HepG2 (cell line): Measurements from ENCODE around the gene HOXB6. TPM values are rescaled to one million over a fixed set of nuclear protein-coding genes. Genes with fewer than 3 reads are reported as not detected.
A peak's percentile ranks its signal among the peaks of the same experiment; 100 is the strongest.

ENCODE experiments used
- ATAC-seq: fragments of 200-7000 bp; cut with Tn5 transposase; 3 replicates; pipeline ENCODE4 v1.9.1; 2020; ENCODE audit warnings: mild to moderate bottlenecking, moderate library complexity
- BruUV-seq: library from RNA; stranded (reverse); fragments of 400-500 nt; replicated peaks from 2 replicates; lab custom pipeline; 2021; lab: Mats Ljungman, UMichigan
- CTCF ChIA-PET: fragments of 300-600 bp; formaldehyde crosslinking; extraction: SDS; loops from one replicate; lab custom pipeline; 2021; ENCODE audit warnings: low total read pairs, inconsistent platforms, low intra/inter-chr PET ratio; lab: Yijun Ruan, JAX
- POLR2A ChIA-PET: fragments of 350-600 bp; sonication (Branson Sonifier 250); formaldehyde crosslinking; loops from one replicate; lab custom pipeline; 2020; ENCODE audit warnings: antibody characterized with exemption, inconsistent platforms; lab: Yijun Ruan, JAX
- DNase-seq: peaks from one replicate; pipeline ENCODE4 v3.0.0-alpha.2; 2015; ENCODE audit warnings: low spot score
- FAIRE-seq: peaks from 3 replicates; lab custom pipeline; 2011; peaks lifted over from hg19 to GRCh38; lab: Jason Lieb, UNC
- H2AFZ ChIP-seq: one replicate; pipeline ENCODE4 v1.6.1; 2011; ENCODE audit warnings: low read length, inconsistent platforms
- H3K27ac ChIP-seq: fragments of 300-600 bp; 3 replicates; pipeline ENCODE4 v1.8.0; 2011; ENCODE audit warnings: mixed run types, mild to moderate bottlenecking, mixed read lengths, low read length, inconsistent platforms; ENCODE audit not compliant: insufficient read depth; ENCODE audit errors: extremely low read length
- H3K27me3 ChIP-seq, 2 experiments: fragments of 200-600 bp in 1 of 2; 2 replicates in 1 of 2; 3 replicates in 1 of 2; pipeline versions ENCODE4 v1.6.0 to v1.8.0; 2011; ENCODE audit warnings: low read length in 2 of 2, mild to moderate bottlenecking in 2 of 2, moderate library complexity in 2 of 2, inconsistent platforms in 1 of 2; ENCODE audit not compliant: insufficient read depth in 2 of 2, control insufficient read depth in 1 of 2
- H3K36me3 ChIP-seq, 2 experiments: fragments of 200-600 bp in 1 of 2; replicated peaks in 1 of 2; 2 replicates in 1 of 2; 3 replicates in 1 of 2; pipeline versions ENCODE4 v1.5.1 to v1.8.0; 2011; ENCODE audit warnings: low read length in 2 of 2, inconsistent platforms in 1 of 2; ENCODE audit not compliant: insufficient read depth in 2 of 2, control insufficient read depth in 1 of 2
- H3K4me1 ChIP-seq: 2 replicates; pipeline ENCODE4 v1.5.1; 2012; ENCODE audit warnings: low read length, inconsistent platforms; ENCODE audit not compliant: insufficient read depth
- H3K4me2 ChIP-seq: 2 replicates; pipeline ENCODE4 v1.6.0; 2011; ENCODE audit warnings: low read depth, low read length, inconsistent platforms
- H3K4me3 ChIP-seq, 3 experiments: fragments of 200-600 bp in 1 of 3; sonication (generic), shearing (Covaris generic) in 1 of 3; replicated peaks in 1 of 3; 2 replicates each; pipeline ENCODE4 v1.5.1; 2011 to 2016; ENCODE audit warnings: low read length in 3 of 3, inconsistent platforms in 2 of 3, low read depth in 2 of 3, mild to moderate bottlenecking in 2 of 3, control low read depth in 1 of 3, mixed read lengths in 1 of 3; ENCODE audit not compliant: insufficient read depth in 1 of 3
- H3K79me2 ChIP-seq: one replicate; pipeline ENCODE4 v1.6.1; 2011; ENCODE audit warnings: low read length, inconsistent platforms; ENCODE audit not compliant: insufficient read depth
- H3K9ac ChIP-seq: 2 replicates; pipeline ENCODE4 v1.6.0; 2011; ENCODE audit warnings: mild to moderate bottlenecking, low read depth, low read length, inconsistent platforms; ENCODE audit not compliant: insufficient read depth
- H3K9me3 ChIP-seq: 2 replicates; pipeline ENCODE4 v1.5.1; 2012; ENCODE audit warnings: mild to moderate bottlenecking, low read length
- H4K20me1 ChIP-seq: 2 replicates; pipeline ENCODE4 v1.6.0; 2011; ENCODE audit warnings: inconsistent platforms, mild to moderate bottlenecking, low read length, moderate library complexity; ENCODE audit not compliant: insufficient read depth
- CBX2 ChIP-seq, 2 experiments: fragments of 200-600 bp in 1 of 2; sonication (generic); formaldehyde crosslinking in 1 of 2; IDR thresholded peaks; 2 replicates each; pipeline versions ENCODE4 v1.7.0 to v1.8.1; 2018 to 2022; ENCODE audit warnings: low read depth in 2 of 2, low read length in 1 of 2, mild to moderate bottlenecking in 1 of 2, missing genetic modification reagents in 1 of 2
- ERF ChIP-seq: IDR thresholded peaks from 2 replicates; pipeline ENCODE4 v1.6.1; 2018; ENCODE audit warnings: missing biosample characterization, missing genetic modification reagents
- EZH2 ChIP-seq: conservative IDR thresholded peaks from 2 replicates; pipeline ENCODE4 v1.6.1; 2012; ENCODE audit warnings: mild to moderate bottlenecking, low read depth, low read length, moderate library complexity
- HNRNPUL1 ChIP-seq: fragments of 200-400 bp; formaldehyde crosslinking; IDR thresholded peaks from 2 replicates; pipeline ENCODE4 v1.6.1; 2017; ENCODE audit warnings: low read depth, mild to moderate bottlenecking, low read length, moderate library complexity
- KDM6A ChIP-seq: IDR thresholded peaks from 2 replicates; pipeline ENCODE4 v1.6.1; 2016; ENCODE audit warnings: low read depth
- SMC3 ChIP-seq: IDR thresholded peaks from 2 replicates; pipeline ENCODE4 v1.6.1; 2011; ENCODE audit warnings: low read length, improper control_type of control experiment
- ZFP1 ChIP-seq: IDR thresholded peaks from 2 replicates; pipeline ENCODE4 v1.6.1; 2016
- ZNF552 ChIP-seq: sonication (generic); formaldehyde crosslinking; IDR thresholded peaks from 2 replicates; pipeline ENCODE4 v1.9.0; 2022; ENCODE audit warnings: missing genetic modification reagents, mild to moderate bottlenecking, borderline replicate concordance
- WGBS: methylation state at CpG from one replicate; pipeline ENCODE4 v1.1.6; 2017; ENCODE audit warnings: low lambda C conversion rate; 5-methylcytosine and 5-hydroxymethylcytosine counted together
- in situ Hi-C: cut with HindIII; loops from 2 replicates; pipeline ENCODE4 v1.10.0; 2017; ENCODE audit warnings: low pct_unique_long_range_greater_than_20kb; ENCODE audit not compliant: extremely low pct_ligation_motif_present
- intact Hi-C: fragments of 100-400 bp; cut with micrococcal nuclease; formaldehyde crosslinking; loops from one replicate; pipeline ENCODE4 v1.10.0; 2022; ENCODE audit not compliant: unreplicated experiment
- polyA plus RNA-seq, 8 experiments: library from polyadenylated mRNA; depleted of rRNA in 3 of 8; stranded (reverse) in 7 of 8; unstranded in 1 of 8; fragments of >200 nt; fragmentation: Illumina TruSeq in 4 of 8; extraction: Trizol in 4 of 8; gene quantifications; 2 replicates each; pipeline versions ENCODE4 v1.2.1 to v1.2.3, GENCODE V29; 2011 to 2016; ENCODE audit warnings: low read depth in 4 of 8, missing spikeins in 1 of 8, mixed read lengths in 1 of 8; ENCODE audit not compliant: insufficient read depth in 1 of 8
- total RNA-seq, 5 experiments: library from RNA; depleted of rRNA; stranded (reverse); fragments of >200 nt; fragmentation: Illumina TruSeq; extraction: Trizol; gene quantifications; 2 replicates each; pipeline ENCODE4 v1.2.3, GENCODE V29; 2016; ENCODE audit warnings: low read depth in 1 of 5

The HOXB6 gene
- total and polyA plus RNA-seq, 2 of the 13 experiments (the other 11 are each of a cell fraction or from before 2014, with no cell fraction given): not detected

- ChIA-PET CTCF (no interaction called here), POLR2A (no interaction called here)
- H3K9me3 ChIP-seq: no peaks in the 10 kb centered on the region
- BruUV-seq: no TSS peak
- no peak overlapping the region for H3K4me2 ChIP-seq
- FAIRE-seq (no peak), ATAC-seq (no peak), DNase-seq (no peak)
- H4K20me1 ChIP-seq: 0 out of 2 replicates have a peak, but pooled peaks cover 4% of the 10 kb centered on the region
- no peak overlapping the region for H3K27ac ChIP-seq
- H3K4me1 ChIP-seq: no peaks in the 10 kb centered on the region
- no peak overlapping the region for H3K4me3 ChIP-seq
- WGBS: 14% methylated on average over 26 of the region's 26 CpGs
- no peak overlapping the region for H2AFZ ChIP-seq
- TF ChIP-seq EZH2 (peak; percentile 52; the same call in 1 of the 2 replicates), ZFP1 (no peak)
- H3K9ac ChIP-seq: no peak overlapping the region
- H3K36me3 ChIP-seq: no peaks in the 10 kb centered on the region
- peaks cover 30 to 97% of the 10 kb centered on the region in 2 experiments for H3K27me3 ChIP-seq
- intact Hi-C loops (no loop called here), in situ Hi-C loops (no loop called here)
- no peaks in the 10 kb centered on the region for H3K79me2 ChIP-seq
Measured at GRCh38 chr17:48571024-48571818, 33.6 kb downstream of the HOXB6 start.

DNA sequence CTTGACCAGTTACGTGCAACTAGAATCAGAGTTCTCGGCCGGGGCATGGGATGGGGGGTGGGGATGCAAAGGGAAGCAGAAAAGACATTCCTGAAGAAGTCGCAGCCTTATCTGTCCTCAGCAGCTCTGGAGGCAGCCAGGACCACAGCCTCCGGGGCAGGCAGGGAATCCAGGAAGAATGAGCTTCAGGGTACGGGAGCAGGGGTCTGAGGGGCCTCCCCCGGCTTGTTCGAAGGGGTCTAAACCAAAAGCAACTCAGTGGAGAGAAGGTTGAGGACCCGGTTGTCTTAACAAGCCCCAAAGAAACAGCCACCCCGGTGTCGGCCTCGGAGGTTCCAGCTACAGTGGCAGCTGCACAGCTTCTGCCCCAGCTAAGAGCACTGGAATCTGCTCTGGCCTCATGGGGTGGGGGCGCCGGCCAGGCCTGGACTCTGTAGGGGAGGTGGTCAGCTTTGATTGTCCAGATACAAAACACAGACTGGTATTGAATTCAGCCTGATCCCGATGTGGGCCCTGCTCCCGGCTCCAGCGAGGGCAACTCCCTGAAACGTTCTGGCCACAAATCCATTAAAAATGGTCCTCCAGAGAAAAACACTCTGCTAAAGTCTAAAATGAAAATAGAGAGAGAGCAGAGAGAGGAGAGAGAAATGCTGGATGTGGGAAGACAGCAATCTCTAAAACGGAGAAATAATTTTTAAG is 34.3 kb downstream of the HOXB6 start:
- DNase-seq: no peak
- POLR2A ChIA-PET: no interaction called here
- Histone ChIP-seq H3K4me1 (no peaks in the 10 kb centered on the region), H4K20me1 (0 out of 2 replicates have a peak, but pooled peaks cover 4% of the 10 kb centered on the region), H3K4me2 (no peak overlapping the region), H2AFZ (no peak overlapping the region), H3K9ac (no peak overlapping the region), H3K36me3 (no peaks in the 10 kb centered on the region), H3K4me3 (no peak overlapping the region), H3K27me3 (peaks cover 24 to 97% of the 10 kb centered on the region in 2 experiments), H3K27ac (no peak overlapping the region), H3K79me2 (no peaks in the 10 kb centered on the region), H3K9me3 (no peaks in the 10 kb centered on the region)
- 10% methylated on average over 16 of the region's 19 CpGs for WGBS
- TF ChIP-seq KDM6A (CRISPR knock-in tag) (no peak), ZNF552 (CRISPR knock-in tag) (no peak), ERF (CRISPR knock-in tag) (no peak), CBX2 (IDR thresholded peaks at IDR 0.05; ENCODE audit: low read depth, low read length) (peak; percentile 53; the same call in 1 of the 2 replicates), CBX2 (CRISPR knock-in tag; IDR thresholded peaks at IDR 0.05; ENCODE audit: low read depth) (no peak), EZH2 (peak; percentile 88), SMC3 (no peak), HNRNPUL1 (no peak)
- ATAC-seq: 0 out of 3 replicates have a peak, but pooled peaks have one; percentile 29
- CTCF ChIA-PET: no interaction called here
- intact Hi-C loops (no loop called here), in situ Hi-C loops (no loop called here)
- BruUV-seq: no TSS peak
- FAIRE-seq: no peak
